ENCODE measurements around the gene SPSB1.

DNA sequence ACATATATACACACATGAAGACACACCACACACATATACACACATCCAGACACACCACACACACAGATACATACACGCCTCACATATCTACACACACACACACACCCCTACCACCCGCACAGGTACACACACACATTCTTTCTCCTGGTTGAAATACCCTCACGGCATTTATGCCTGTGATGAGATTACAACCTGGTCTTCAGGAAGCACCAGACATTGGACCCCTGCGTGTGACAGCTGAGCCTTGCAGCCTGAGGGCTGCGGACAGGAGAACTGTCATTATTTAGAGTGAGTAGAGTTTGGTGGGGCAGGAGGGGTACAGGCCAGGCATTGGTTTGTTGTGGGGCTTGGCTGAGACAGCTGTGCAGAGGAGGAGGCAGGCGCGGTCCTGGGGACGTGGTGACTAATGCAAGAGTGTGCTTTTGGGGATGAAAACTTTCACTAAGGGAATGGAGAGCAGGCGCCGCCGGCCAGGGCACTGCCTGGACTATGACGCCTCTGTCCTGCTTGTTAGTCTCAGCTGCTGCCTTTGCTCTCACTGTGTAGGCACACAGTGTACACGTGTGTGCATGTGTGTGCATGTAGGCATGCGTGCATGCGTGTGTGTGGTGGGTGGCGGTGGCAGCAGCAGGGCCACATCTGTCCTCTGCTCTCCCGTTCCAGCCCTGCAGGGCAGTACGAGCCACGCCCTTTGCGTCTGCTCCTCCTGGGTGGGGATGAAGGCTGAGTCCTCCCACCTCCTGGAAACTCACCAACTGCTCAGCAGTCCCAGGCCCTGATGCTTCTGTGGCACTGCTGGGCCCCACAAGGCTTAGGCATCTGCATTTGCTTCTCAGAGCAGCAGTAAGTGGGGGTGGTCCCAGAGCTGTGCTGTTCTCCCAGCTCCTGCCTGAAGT, 57.6 kb downstream of the SPSB1 start:
- TF ChIP-seq, protein P1, sequence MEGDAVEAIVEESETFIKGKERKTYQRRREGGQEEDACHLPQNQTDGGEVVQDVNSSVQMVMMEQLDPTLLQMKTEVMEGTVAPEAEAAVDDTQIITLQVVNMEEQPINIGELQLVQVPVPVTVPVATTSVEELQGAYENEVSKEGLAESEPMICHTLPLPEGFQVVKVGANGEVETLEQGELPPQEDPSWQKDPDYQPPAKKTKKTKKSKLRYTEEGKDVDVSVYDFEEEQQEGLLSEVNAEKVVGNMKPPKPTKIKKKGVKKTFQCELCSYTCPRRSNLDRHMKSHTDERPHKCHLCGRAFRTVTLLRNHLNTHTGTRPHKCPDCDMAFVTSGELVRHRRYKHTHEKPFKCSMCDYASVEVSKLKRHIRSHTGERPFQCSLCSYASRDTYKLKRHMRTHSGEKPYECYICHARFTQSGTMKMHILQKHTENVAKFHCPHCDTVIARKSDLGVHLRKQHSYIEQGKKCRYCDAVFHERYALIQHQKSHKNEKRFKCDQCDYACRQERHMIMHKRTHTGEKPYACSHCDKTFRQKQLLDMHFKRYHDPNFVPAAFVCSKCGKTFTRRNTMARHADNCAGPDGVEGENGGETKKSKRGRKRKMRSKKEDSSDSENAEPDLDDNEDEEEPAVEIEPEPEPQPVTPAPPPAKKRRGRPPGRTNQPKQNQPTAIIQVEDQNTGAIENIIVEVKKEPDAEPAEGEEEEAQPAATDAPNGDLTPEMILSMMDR (IDR thresholded peaks at IDR 0.05) = no peak
- TF ChIP-seq POLR2A (IDR thresholded peaks at IDR 0.05) = no peak

All from uterus (tissue), 2 donors.